Activated T-cell treated with anti-CD3 and anti-CD28 coated beads for 48 hours (primary cell): Measurements from ENCODE around the gene MDK.

Source experiments
- DNase-seq: peaks from one replicate; pipeline ENCODE4 v3.0.0-alpha.2; 2020; ENCODE audit warnings: low read depth

Gene MDK

GRCh38 chr11:46381048-46381818, at the start of gene MDK:
MDK (plus strand) TSS chr11:46381669; CDS start chr11:46382058, 389 bp downstream.
- DNase-seq = no peak

GRCh38 chr11:46332093-46332567, 49.3 kb upstream of the MDK start:
- no peak for DNase-seq

- DNase-seq = no peak
Observed at GRCh38 chr11:46332568-46333393, 48.7 kb upstream of the MDK start.

- no peak for DNase-seq
Observed at GRCh38 chr11:46333394-46333947, 48.0 kb upstream of the MDK start.

- DNase-seq = no peak
Observed at GRCh38 chr11:46334211-46334610, 47.3 kb upstream of the MDK start.

- no peak for DNase-seq
Observed at GRCh38 chr11:46335271-46335670, 46.2 kb upstream of the MDK start.

- DNase-seq = no peak
Observed at GRCh38 chr11:46335890-46336562, 45.4 kb upstream of the MDK start.

- DNase-seq = no peak
Observed at GRCh38 chr11:46336563-46337180, 44.8 kb upstream of the MDK start.

GRCh38 chr11:46337626-46338345, 43.7 kb upstream of the MDK start:
- DNase-seq = no peak

- no peak for DNase-seq
Observed at GRCh38 chr11:46338636-46338987, 42.9 kb upstream of the MDK start.

- no peak for DNase-seq
Observed at GRCh38 chr11:46338988-46339666, 42.3 kb upstream of the MDK start.

GRCh38 chr11:46339816-46340215, 41.7 kb upstream of the MDK start:
- no peak for DNase-seq

- DNase-seq = no peak
Observed at GRCh38 chr11:46341454-46341853, 40.0 kb upstream of the MDK start.

- no peak for DNase-seq
Observed at GRCh38 chr11:46342239-46342638, 39.2 kb upstream of the MDK start.

GRCh38 chr11:46343520-46343919, 37.9 kb upstream of the MDK start:
- DNase-seq = no peak

GRCh38 chr11:46345131-46345597, 36.3 kb upstream of the MDK start:
- DNase-seq = no peak

GRCh38 chr11:46345881-46346484, 35.5 kb upstream of the MDK start:
- DNase-seq = no peak

- DNase-seq = peak; percentile 94
Observed at GRCh38 chr11:46346886-46347636, 34.4 kb upstream of the MDK start, which contains the start of gene DGKZ. DGKZ (plus strand) TSS chr11:46347463; CDS start chr11:46347660, 197 bp downstream.

- DNase-seq = no peak
Observed at GRCh38 chr11:46347637-46348311, 33.7 kb upstream of the MDK start.
